Neural crest cell (in vitro differentiated cells): ENCODE measurements around the gene OR13C3. TPM values are rescaled to one million over a fixed set of nuclear protein-coding genes. Genes with fewer than 3 reads are reported as not detected.

Source experiments
- DNase-seq: peaks from one replicate; pipeline ENCODE4 v3.0.0; 2021; ENCODE audit warnings: low read depth, mixed read lengths, low spot score
- H3K27ac Mint-ChIP-seq: one replicate; pipeline ENCODE4 v1.8.0; 2021; ENCODE audit warnings: mild to moderate bottlenecking, mixed read lengths; ENCODE audit not compliant: unreplicated experiment
- H3K27me3 Mint-ChIP-seq: 2 replicates; pipeline ENCODE4 v1.8.0; 2021; ENCODE audit warnings: low read depth, mild to moderate bottlenecking, mixed read lengths
- H3K36me3 Mint-ChIP-seq: 2 replicates; pipeline ENCODE4 v1.8.0; 2021; ENCODE audit warnings: low read depth, mild to moderate bottlenecking, mixed read lengths
- H3K4me1 Mint-ChIP-seq: 2 replicates; pipeline ENCODE4 v1.8.0; 2021; ENCODE audit warnings: mixed read lengths
- H3K4me3 Mint-ChIP-seq: one replicate; pipeline ENCODE4 v1.8.0; 2021; ENCODE audit warnings: mild to moderate bottlenecking, mixed read lengths
- H3K9me3 Mint-ChIP-seq: 2 replicates; pipeline ENCODE4 v1.8.0; 2021; ENCODE audit warnings: mixed read lengths
- total RNA-seq: library from RNA; stranded (reverse); gene quantifications from 2 replicates; pipeline ENCODE4 v1.2.1, GENCODE V29; 2021
- TF ChIP-seq, protein P1 (sequence below): fragments of 200-600 bp; sonication (generic); conservative IDR thresholded peaks from 2 replicates; pipeline ENCODE4 v1.5.0; 2021; ENCODE audit warnings: antibody characterized with exemption, mild to moderate bottlenecking

Gene OR13C3
- total RNA-seq, 1 donor from 2014 or later, result not detected

- no peaks in the 10 kb centered on the region for H3K36me3 Mint-ChIP-seq
- H3K4me3 Mint-ChIP-seq, result no peak overlapping the region
- H3K27me3 Mint-ChIP-seq, result no peaks in the 10 kb centered on the region
- TF ChIP-seq, protein P1, sequence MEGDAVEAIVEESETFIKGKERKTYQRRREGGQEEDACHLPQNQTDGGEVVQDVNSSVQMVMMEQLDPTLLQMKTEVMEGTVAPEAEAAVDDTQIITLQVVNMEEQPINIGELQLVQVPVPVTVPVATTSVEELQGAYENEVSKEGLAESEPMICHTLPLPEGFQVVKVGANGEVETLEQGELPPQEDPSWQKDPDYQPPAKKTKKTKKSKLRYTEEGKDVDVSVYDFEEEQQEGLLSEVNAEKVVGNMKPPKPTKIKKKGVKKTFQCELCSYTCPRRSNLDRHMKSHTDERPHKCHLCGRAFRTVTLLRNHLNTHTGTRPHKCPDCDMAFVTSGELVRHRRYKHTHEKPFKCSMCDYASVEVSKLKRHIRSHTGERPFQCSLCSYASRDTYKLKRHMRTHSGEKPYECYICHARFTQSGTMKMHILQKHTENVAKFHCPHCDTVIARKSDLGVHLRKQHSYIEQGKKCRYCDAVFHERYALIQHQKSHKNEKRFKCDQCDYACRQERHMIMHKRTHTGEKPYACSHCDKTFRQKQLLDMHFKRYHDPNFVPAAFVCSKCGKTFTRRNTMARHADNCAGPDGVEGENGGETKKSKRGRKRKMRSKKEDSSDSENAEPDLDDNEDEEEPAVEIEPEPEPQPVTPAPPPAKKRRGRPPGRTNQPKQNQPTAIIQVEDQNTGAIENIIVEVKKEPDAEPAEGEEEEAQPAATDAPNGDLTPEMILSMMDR, result no peak
- H3K9me3 Mint-ChIP-seq, result peaks cover 5% of the 10 kb centered on the region
- DNase-seq, result no peak
- H3K4me1 Mint-ChIP-seq, result peaks cover 8% of the 10 kb centered on the region
- H3K27ac Mint-ChIP-seq, result no peak overlapping the region
Measured at GRCh38 chr9:104564358-104564757, 27.7 kb upstream of the OR13C3 start.

- Mint-ChIP-seq H3K27me3 (no peaks in the 10 kb centered on the region), H3K9me3 (peaks cover 15% of the 10 kb centered on the region), H3K27ac (no peak overlapping the region), H3K4me3 (no peak overlapping the region), H3K36me3 (peaks cover 6% of the 10 kb centered on the region), H3K4me1 (no peaks in the 10 kb centered on the region)
- TF ChIP-seq, protein P1, result no peak
- no peak for DNase-seq
Measured at GRCh38 chr9:104556830-104557634, 20.4 kb upstream of the OR13C3 start.

DNA sequence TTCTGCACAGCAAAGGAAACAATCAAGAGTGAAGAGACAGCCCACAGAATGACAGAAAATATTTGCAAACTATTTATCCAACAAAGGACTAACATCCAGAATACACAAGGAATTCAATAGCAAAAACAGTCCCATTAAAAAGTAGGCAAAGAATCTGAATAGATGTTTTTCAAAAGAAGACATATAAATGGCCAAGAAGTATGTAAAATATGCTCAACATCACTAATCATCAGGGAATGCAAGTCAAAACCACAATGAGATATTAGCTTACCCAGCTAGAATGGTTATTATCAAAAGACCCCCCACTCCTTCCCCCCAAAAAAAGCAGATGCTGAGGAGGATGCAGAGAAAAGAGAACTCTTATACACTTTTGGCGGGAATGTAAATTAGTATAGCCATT, 18.9 kb upstream of the OR13C3 start:
- no peaks in the 10 kb centered on the region for H3K27me3 Mint-ChIP-seq
- H3K9me3 Mint-ChIP-seq, result peaks cover 15% of the 10 kb centered on the region
- H3K27ac Mint-ChIP-seq, result no peak overlapping the region
- TF ChIP-seq, protein P1, result no peak
- no peaks in the 10 kb centered on the region for H3K4me1 Mint-ChIP-seq
- no peak for DNase-seq
- H3K36me3 Mint-ChIP-seq, result peaks cover 6% of the 10 kb centered on the region
- no peak overlapping the region for H3K4me3 Mint-ChIP-seq

DNA sequence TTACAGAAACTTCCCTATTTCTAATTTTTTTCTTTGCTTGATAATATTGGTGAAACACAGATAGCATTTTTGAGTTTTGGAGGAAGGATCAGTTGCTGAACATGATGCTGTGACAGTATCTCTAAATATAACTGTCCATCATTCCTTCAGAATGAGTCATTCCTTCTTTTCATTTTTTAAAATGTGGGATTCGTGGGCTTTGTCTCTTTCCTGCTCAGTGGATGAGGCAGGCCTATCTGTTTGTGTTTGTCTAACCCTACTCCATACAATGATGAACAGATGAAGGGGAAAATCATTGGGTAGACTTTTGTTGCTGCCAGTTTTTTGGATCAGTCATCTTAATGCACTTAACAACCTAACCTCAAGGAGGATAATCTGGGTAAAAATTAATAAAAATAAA, 16.6 kb upstream of the OR13C3 start:
- Mint-ChIP-seq H3K4me3 (no peak overlapping the region), H3K4me1 (no peaks in the 10 kb centered on the region), H3K9me3 (peaks cover 6% of the 10 kb centered on the region), H3K36me3 (peaks cover 5% of the 10 kb centered on the region), H3K27me3 (no peaks in the 10 kb centered on the region), H3K27ac (no peak overlapping the region)
- no peak for DNase-seq
- TF ChIP-seq, protein P1, result no peak

GRCh38 chr9:104544644-104545043, 8.0 kb upstream of the OR13C3 start:
- DNase-seq, result no peak
- TF ChIP-seq, protein P1, result no peak
- H3K4me3 Mint-ChIP-seq, result no peak overlapping the region
- H3K4me1 Mint-ChIP-seq, result no peaks in the 10 kb centered on the region
- H3K27me3 Mint-ChIP-seq, result peaks cover 4% of the 10 kb centered on the region
- no peak overlapping the region for H3K27ac Mint-ChIP-seq
- no peaks in the 10 kb centered on the region for H3K9me3 Mint-ChIP-seq
- no peaks in the 10 kb centered on the region for H3K36me3 Mint-ChIP-seq
